G401 (cell line): Measurements from ENCODE around the gene PTPRN. TPM values are rescaled to one million over a fixed set of nuclear protein-coding genes. Genes with fewer than 3 reads are reported as not detected.
A peak's percentile ranks its signal among the peaks of the same experiment; 100 is the strongest.

Experiments
- DNase-seq: peaks from one replicate; pipeline ENCODE4 v3.0.0-alpha.2; 2015; ENCODE audit warnings: low spot score
- in situ Hi-C: cut with HindIII; loops from 2 replicates; pipeline ENCODE4 v1.10.0; 2016; ENCODE audit warnings: low sequenced_read_pairs, mixed read lengths
- total RNA-seq: library from RNA; depleted of rRNA; stranded (reverse); fragments of >200 nt; shearing (Covaris generic); gene quantifications from 2 replicates; pipeline ENCODE4 v1.2.3, GENCODE V29; 2014; rRNA removed

PTPRN gene
- total RNA-seq, 1 experiment from 2014 or later, result 0.71 TPM

DNA sequence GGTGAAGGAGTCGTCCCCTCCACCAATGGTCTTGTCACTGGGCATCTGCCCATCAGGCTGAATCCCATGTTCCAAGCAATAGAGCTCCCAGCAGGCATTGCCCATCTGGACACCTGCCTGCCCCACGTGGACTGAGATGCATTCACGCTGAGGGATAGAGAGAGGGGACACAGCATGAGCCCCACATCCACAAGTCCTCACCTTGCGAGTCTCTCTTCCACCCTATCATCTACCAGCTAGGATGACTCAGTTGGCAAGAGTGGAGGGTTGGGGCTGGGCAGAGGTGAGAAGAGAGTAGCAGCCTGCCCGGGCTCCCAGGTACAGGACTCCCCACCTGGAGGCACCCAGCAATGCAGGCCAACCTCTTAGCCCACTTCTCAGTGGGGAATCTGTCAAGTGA, 57.1 kb downstream of the PTPRN start:
- DNase-seq, result peak; percentile 57
- in situ Hi-C loops, result no loop called here

- in situ Hi-C loops, result no loop called here
- no peak for DNase-seq
These were observed 57.5 kb downstream of the PTPRN start for GRCh38 chr2:219251656-219252055.

DNA sequence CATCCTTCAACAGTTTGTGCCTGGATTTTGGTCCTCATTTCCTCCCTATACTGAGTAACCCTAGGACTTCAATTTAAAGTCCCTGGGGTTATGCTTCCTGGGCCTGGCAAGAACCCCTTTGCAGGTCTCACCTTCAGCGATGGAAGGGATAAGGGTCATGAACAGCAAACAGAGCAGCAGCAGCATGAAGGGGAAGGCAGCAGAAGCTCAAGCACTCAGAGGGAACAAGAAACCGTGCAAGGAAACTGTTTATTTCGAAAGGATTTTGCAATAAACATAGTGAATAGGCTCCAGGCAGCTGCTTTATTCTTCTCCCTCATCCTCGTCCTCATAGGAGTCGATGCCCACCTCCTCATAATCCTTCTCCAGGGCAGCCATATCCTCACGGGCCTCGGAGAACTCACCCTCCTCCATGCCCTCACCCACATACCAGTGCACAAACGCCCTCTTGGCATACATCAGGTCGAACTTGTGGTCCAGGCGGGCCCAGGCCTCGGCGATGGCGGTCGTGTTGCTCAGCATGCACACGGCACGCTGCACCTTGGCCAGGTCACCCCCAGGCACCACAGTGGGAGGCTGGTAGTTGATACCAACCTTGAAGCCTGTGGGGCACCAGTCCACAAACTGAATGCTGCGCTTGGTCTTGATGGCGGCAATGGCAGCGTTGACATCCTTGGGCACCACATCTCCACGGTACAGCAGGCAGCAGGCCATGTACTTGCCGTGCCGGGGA, 59.0 kb downstream of the PTPRN start:
- in situ Hi-C loops, result no loop called here

GRCh38 chr2:219249203-219249980, 59.8 kb downstream of the PTPRN start:
- peak; percentile 33 for DNase-seq
- in situ Hi-C loops, result no loop called here

More for the DNA sequence above, 59.0 kb downstream of the PTPRN start:
- no peak for DNase-seq

- no peak for DNase-seq
- in situ Hi-C loops, result no loop called here
These were observed 60.4 kb downstream of the PTPRN start for GRCh38 chr2:219248845-219249202.

- in situ Hi-C loops, result no loop called here
- no peak for DNase-seq
These were observed 61.2 kb downstream of the PTPRN start for GRCh38 chr2:219247678-219248642.

DNA sequence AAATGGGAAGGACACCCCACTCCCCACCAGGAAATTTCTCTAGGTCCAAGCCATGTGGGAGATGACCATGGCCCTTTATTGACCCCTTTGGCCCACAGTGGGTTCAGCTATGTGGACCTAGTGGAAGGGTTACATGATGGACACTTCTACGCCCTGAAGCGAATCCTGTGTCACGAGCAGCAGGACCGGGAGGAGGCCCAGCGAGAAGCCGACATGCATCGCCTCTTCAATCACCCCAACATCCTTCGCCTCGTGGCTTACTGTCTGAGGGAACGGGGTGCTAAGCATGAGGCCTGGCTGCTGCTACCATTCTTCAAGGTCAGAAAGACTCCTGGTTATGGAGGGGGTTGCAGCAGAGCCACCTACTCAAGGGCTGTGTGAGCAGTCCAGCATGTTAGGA, 62.6 kb downstream of the PTPRN start:
- in situ Hi-C loops, result no loop called here

GRCh38 chr2:219245899-219246230, 63.3 kb downstream of the PTPRN start:
- in situ Hi-C loops, result no loop called here
- no peak for DNase-seq

More for the DNA sequence above, 62.6 kb downstream of the PTPRN start:
- DNase-seq, result no peak

DNA sequence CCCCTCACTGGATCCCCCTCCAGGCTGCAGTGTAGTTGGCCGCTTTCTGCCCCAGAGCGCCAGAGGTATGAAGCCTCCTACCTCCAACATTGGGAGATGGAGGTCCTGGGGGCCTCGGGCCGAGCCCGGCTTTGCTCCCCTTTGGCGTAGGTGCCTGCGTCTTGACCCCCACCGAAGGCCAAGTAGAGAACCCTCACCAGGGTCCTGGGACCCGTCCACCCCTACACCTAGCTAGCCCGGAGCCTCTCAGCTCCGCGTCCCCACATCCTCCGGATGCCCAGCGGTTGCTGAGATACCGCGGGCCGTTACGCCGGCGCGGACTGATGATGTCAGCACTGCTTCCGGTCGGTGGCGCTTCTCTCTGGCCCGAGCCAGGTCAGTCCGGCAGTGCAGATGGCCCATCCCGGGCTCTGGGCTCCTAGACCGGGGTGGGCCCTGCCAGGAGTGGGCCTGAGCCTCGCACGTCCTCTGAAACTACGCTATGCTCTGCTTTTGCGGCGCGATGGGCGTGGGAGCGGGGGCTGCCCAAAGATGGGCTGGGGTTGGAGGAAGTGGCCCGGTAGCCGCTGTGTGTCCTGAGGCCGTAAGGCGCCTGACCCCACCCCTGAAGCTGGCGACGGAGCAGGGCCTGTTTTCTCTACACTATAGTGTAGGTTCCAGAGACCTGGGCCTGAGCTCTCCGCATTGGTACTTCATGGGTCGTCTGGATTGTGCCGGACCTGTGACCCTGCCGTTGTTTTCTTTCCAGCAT, 63.9 kb downstream of the PTPRN start, which contains the start of the genes GLB1L and STK16:
TSS of gene GLB1L (minus strand) at position 297 of the 751 bp plus-strand sequence. CDS start 1,871 bp downstream, outside the sequence.
TSS of gene STK16 (plus strand) at position 332 of the 751 bp plus-strand sequence. CDS start 521 bp downstream, outside the sequence.
- in situ Hi-C loops, result no loop called here
- peak; percentile 92 for DNase-seq

- no peak for DNase-seq
- in situ Hi-C loops, result no loop called here
These were observed 64.4 kb downstream of the PTPRN start for GRCh38 chr2:219244789-219245147.

DNA sequence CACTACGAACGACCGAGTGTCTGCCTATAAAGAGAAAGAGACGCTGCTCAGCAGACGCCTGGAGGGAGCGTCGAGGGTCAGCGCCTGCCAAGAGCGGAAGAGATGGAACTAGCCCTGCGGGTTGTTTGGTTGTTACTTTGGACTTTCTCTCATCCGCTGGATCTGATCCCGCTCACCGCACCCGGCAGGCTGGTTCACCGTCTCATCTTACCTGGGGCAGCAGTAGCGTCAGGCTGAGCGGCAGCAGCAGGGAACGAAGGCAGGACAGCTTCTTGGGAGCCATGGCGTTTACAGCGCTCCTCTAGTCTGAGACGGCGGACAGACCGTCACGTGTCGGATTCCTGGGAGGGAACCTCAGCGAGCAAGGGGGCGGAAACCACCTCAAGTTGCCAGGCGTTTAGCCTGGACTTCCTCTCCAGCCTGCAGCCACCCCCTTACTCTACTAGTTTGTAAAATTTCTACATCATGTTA, 65.9 kb downstream of the PTPRN start:
- DNase-seq, result no peak
- in situ Hi-C loops, result no loop called here

Other genes with a start within 250 kb of the PTPRN start
- gene IHH, start 248.5 kb downstream of the PTPRN start, total RNA-seq, result not detected in 2 replicates
- gene NHEJ1, start 148.6 kb downstream of the PTPRN start, total RNA-seq, result 31.7 TPM in 2 replicates
- gene SLC23A3, start 139.4 kb downstream of the PTPRN start, total RNA-seq, result not detected in 2 replicates
- gene CNPPD1, start 132.5 kb downstream of the PTPRN start, total RNA-seq, result 34.7 and 39.0 TPM in 2 replicates
- 55.4 and 64.6 TPM in 2 replicates for gene RETREG2, start 131.1 kb downstream of the PTPRN start, total RNA-seq
- 24.8 and 26.9 TPM in 2 replicates for gene ZFAND2B, start 102.6 kb downstream of the PTPRN start, total RNA-seq
- gene ABCB6, start 90.4 kb downstream of the PTPRN start, total RNA-seq, result 14.1 and 21.5 TPM in 2 replicates
- gene ATG9A, start 79.8 kb downstream of the PTPRN start, total RNA-seq, result 24.6 and 26.6 TPM in 2 replicates
- gene ANKZF1, start 79.6 kb downstream of the PTPRN start, total RNA-seq, result 14.2 and 17.5 TPM in 2 replicates
- 6.4 and 6.5 TPM in 2 replicates for gene GLB1L, start 64.0 kb downstream of the PTPRN start, total RNA-seq
- gene STK16, start 63.9 kb downstream of the PTPRN start, total RNA-seq, result 26.4 and 38.1 TPM in 2 replicates
- gene TUBA4B, start 56.2 kb downstream of the PTPRN start, total RNA-seq, result not detected in 2 replicates
- 0.68 and 5.0 TPM in 2 replicates for gene TUBA4A, start 55.5 kb downstream of the PTPRN start, total RNA-seq
- gene DNAJB2, start 30.0 kb downstream of the PTPRN start, total RNA-seq, result 119 and 123 TPM in 2 replicates
- gene RESP18, start 23.3 kb upstream of the PTPRN start, total RNA-seq, result not detected in 2 replicates
- 65.8 and 67.4 TPM in 2 replicates for gene DNPEP, start 78.5 kb upstream of the PTPRN start, total RNA-seq
- not detected in 2 replicates for gene DES, start 109.0 kb upstream of the PTPRN start, total RNA-seq
- 7.7 and 11.1 TPM in 2 replicates for gene SPEG, start 125.4 kb upstream of the PTPRN start, total RNA-seq
- 60.6 and 62.3 TPM in 2 replicates for gene GMPPA, start 189.5 kb upstream of the PTPRN start, total RNA-seq
- gene ASIC4, start 205.1 kb upstream of the PTPRN start, total RNA-seq, result 0.25 TPM in 1 of 2 replicates, not detected in the other
- gene CHPF, start 234.4 kb upstream of the PTPRN start, total RNA-seq, result 87.3 and 89.2 TPM in 2 replicates
- gene TMEM198, start 234.6 kb upstream of the PTPRN start, total RNA-seq, result 9.0 and 11.1 TPM in 2 replicates